H1 (cell line): Measurements from ENCODE around the gene LOXHD1. TPM values are rescaled to one million over a fixed set of nuclear protein-coding genes. Genes with fewer than 3 reads are reported as not detected.

Experiments used
- CTCF ChIA-PET: fragments of 300-600 bp; sonication (Branson Sonifier 250); formaldehyde crosslinking; loops from one replicate; lab custom pipeline; 2021; ENCODE audit not compliant: partially characterized antibody; lab: Charles Lee
- POLR2A ChIA-PET: fragments of 300-600 bp; sonication (Branson Sonifier 250); formaldehyde crosslinking; loops from one replicate; lab custom pipeline; 2021; ENCODE audit warnings: inconsistent platforms; ENCODE audit not compliant: partially characterized antibody; lab: Charles Lee
- DNase-seq, 2 experiments: peaks; one replicate each; pipeline versions ENCODE4 v3.0.0 to v3.0.0-alpha.2; 2010 to 2022; ENCODE audit warnings: low spot score in 2 of 2, low read depth in 1 of 2, mixed read lengths in 1 of 2
- FAIRE-seq: peaks from 2 replicates; lab custom pipeline; 2011; peaks lifted over from hg19 to GRCh38; lab: Jason Lieb, UNC
- H2AFZ ChIP-seq: 2 replicates; pipeline ENCODE4 v1.8.1; 2012; ENCODE audit warnings: low read length, inconsistent platforms
- H2AK5ac ChIP-seq: 2 replicates; pipeline ENCODE4 v1.6.1; 2013; ENCODE audit warnings: low read depth, low read length
- H2BK120ac ChIP-seq: replicated peaks from 2 replicates; pipeline ENCODE3; 2013; ENCODE audit warnings: low read depth, low read length, inconsistent platforms
- H2BK12ac ChIP-seq: 2 replicates; pipeline ENCODE4 v1.6.1; 2013; ENCODE audit warnings: low read depth, low read length
- H2BK15ac ChIP-seq: 2 replicates; pipeline ENCODE4 v1.6.1; 2013; ENCODE audit warnings: low read length
- H2BK20ac ChIP-seq: 2 replicates; pipeline ENCODE4 v1.6.1; 2013; ENCODE audit warnings: low read length
- H2BK5ac ChIP-seq: 2 replicates; pipeline ENCODE4 v1.6.1; 2013; ENCODE audit warnings: low read depth, low read length
- H3K14ac ChIP-seq: 2 replicates; pipeline ENCODE4 v1.6.1; 2013; ENCODE audit warnings: inconsistent platforms; ENCODE audit not compliant: insufficient read length
- H3K18ac ChIP-seq: 2 replicates; pipeline ENCODE4 v1.6.1; 2013; ENCODE audit warnings: low read length; ENCODE audit errors: extremely low read depth
- H3K23ac ChIP-seq: 2 replicates; pipeline ENCODE4 v1.6.1; 2013; ENCODE audit warnings: inconsistent platforms; ENCODE audit not compliant: insufficient read length
- H3K23me2 ChIP-seq: 2 replicates; pipeline ENCODE4 v1.6.1; 2013; ENCODE audit warnings: low read depth, low read length
- H3K27ac ChIP-seq: 2 replicates; pipeline ENCODE4 v1.6.1; 2011; ENCODE audit warnings: low read depth, low read length, inconsistent platforms
- H3K27me3 ChIP-seq, 4 experiments: replicated peaks in 1 of 4; 1 replicate in 1 of 4; 2 replicates in 3 of 4; pipeline versions ENCODE4 v1.6.1 to v1.8.1; 2011 to 2013; ENCODE audit warnings: low read length in 3 of 4, mild to moderate bottlenecking in 3 of 4, inconsistent platforms in 2 of 4, mixed read lengths in 2 of 4, moderate library complexity in 1 of 4; ENCODE audit not compliant: control insufficient read depth in 3 of 4, insufficient read depth in 3 of 4; ENCODE audit errors: extremely low read depth in 1 of 4
- H3K36me3 ChIP-seq, 4 experiments: 2 replicates each; pipeline versions ENCODE4 v1.6.1 to v1.8.1; 2011 to 2013; ENCODE audit warnings: mild to moderate bottlenecking in 4 of 4, low read length in 3 of 4, moderate library complexity in 2 of 4, control low read depth in 1 of 4, inconsistent platforms in 1 of 4; ENCODE audit not compliant: insufficient read depth in 4 of 4, control insufficient read depth in 2 of 4
- H3K4ac ChIP-seq: replicated peaks from 2 replicates; pipeline ENCODE3; 2013; ENCODE audit warnings: low read length, low read depth, mixed read lengths, inconsistent platforms; ENCODE audit not compliant: insufficient read length
- H3K4me1 ChIP-seq, 4 experiments: replicated peaks in 1 of 4; 1 replicate in 1 of 4; 2 replicates in 3 of 4; pipeline versions ENCODE4 v1.6.1 to v1.8.1; 2011 to 2013; ENCODE audit warnings: low read length in 3 of 4, inconsistent platforms in 2 of 4, mixed read lengths in 1 of 4; ENCODE audit not compliant: insufficient read depth in 4 of 4, control insufficient read depth in 3 of 4
- H3K4me2 ChIP-seq, 2 experiments: 2 replicates each; pipeline versions ENCODE4 v1.6.1 to v1.8.1; 2011 to 2013; ENCODE audit warnings: low read depth in 2 of 2, low read length in 2 of 2, control low read depth in 1 of 2, inconsistent platforms in 1 of 2, mild to moderate bottlenecking in 1 of 2; ENCODE audit not compliant: insufficient read depth in 1 of 2
- H3K4me3 ChIP-seq, 4 experiments: fragments of 200-600, 300-600 bp in 1 of 4; sonication (generic), shearing (Covaris generic), sonication (Bioruptor Twin) in 1 of 4; 2 replicates each; pipeline versions ENCODE4 v1.5.1 to v1.8.1; 2011 to 2016; ENCODE audit warnings: low read length in 4 of 4, low read depth in 3 of 4, control low read depth in 2 of 4, inconsistent platforms in 2 of 4, mild to moderate bottlenecking in 2 of 4, mixed read lengths in 1 of 4, moderate library complexity in 1 of 4; ENCODE audit not compliant: insufficient read depth in 2 of 4; ENCODE audit errors: extremely low read depth in 1 of 4
- H3K56ac ChIP-seq: replicated peaks from 2 replicates; pipeline ENCODE3; 2013; ENCODE audit warnings: low read depth, mild to moderate bottlenecking, mixed read lengths, low read length, inconsistent platforms; ENCODE audit not compliant: insufficient read length
- H3K79me1 ChIP-seq: 2 replicates; pipeline ENCODE4 v1.6.1; 2013; ENCODE audit warnings: low read depth, low read length, control low read depth
- H3K79me2 ChIP-seq, 2 experiments: 2 replicates each; pipeline versions ENCODE4 v1.6.1 to v1.8.1; 2012 to 2013; ENCODE audit warnings: low read length in 2 of 2, mild to moderate bottlenecking in 2 of 2, inconsistent platforms in 1 of 2; ENCODE audit not compliant: insufficient read depth in 2 of 2, control insufficient read depth in 1 of 2
- H3K9ac ChIP-seq, 4 experiments: replicated peaks in 1 of 4; 1 replicate in 1 of 4; 2 replicates in 3 of 4; pipeline versions ENCODE4 v1.6.1 to v1.8.1; 2011 to 2013; ENCODE audit warnings: low read depth in 3 of 4, low read length in 3 of 4, control low read depth in 2 of 4, mild to moderate bottlenecking in 2 of 4, moderate library complexity in 2 of 4, inconsistent platforms in 1 of 4; ENCODE audit errors: extremely low read depth in 1 of 4
- H3K9me3 ChIP-seq, 2 experiments: 2 replicates each; pipeline versions ENCODE4 v1.6.1 to v1.8.1; 2012 to 2013; ENCODE audit warnings: mild to moderate bottlenecking in 2 of 2, moderate library complexity in 2 of 2, control low read depth in 1 of 2, inconsistent platforms in 1 of 2, low read depth in 1 of 2, low read length in 1 of 2, mixed read lengths in 1 of 2; ENCODE audit not compliant: insufficient read depth in 2 of 2
- H4K20me1 ChIP-seq, 2 experiments: replicated peaks in 1 of 2; 2 replicates each; pipeline versions ENCODE3 to v1.8.1; 2011 to 2013; ENCODE audit warnings: inconsistent platforms in 2 of 2, low read length in 2 of 2, mild to moderate bottlenecking in 1 of 2; ENCODE audit not compliant: insufficient read depth in 2 of 2, control insufficient read depth in 1 of 2
- H4K5ac ChIP-seq: 2 replicates; pipeline ENCODE4 v1.6.1; 2013; ENCODE audit warnings: low read length, low read depth, mixed read lengths, inconsistent platforms; ENCODE audit not compliant: insufficient read length
- H4K8ac ChIP-seq: 2 replicates; pipeline ENCODE4 v1.8.0; 2013; ENCODE audit warnings: mild to moderate bottlenecking, moderate library complexity, low read length, inconsistent platforms; ENCODE audit not compliant: insufficient read depth; ENCODE audit errors: extremely low read depth
- H4K91ac ChIP-seq: replicated peaks from 2 replicates; pipeline ENCODE3; 2013; ENCODE audit warnings: low read length, mixed read lengths, inconsistent platforms; ENCODE audit not compliant: insufficient read length
- GABPA ChIP-seq: IDR thresholded peaks from 2 replicates; pipeline ENCODE4 v1.6.1; 2011; ENCODE audit warnings: mild to moderate bottlenecking, low read length, moderate library complexity, borderline replicate concordance; ENCODE audit not compliant: insufficient read depth
- SUZ12 ChIP-seq: fragments of 200-600 bp; sonication (generic); IDR thresholded peaks from 2 replicates; pipeline ENCODE4 v1.6.1; 2012; ENCODE audit warnings: mild to moderate bottlenecking, inconsistent platforms, low read length, moderate library complexity, mixed read lengths
- polyA plus RNA-seq, 7 experiments: library from polyadenylated mRNA; depleted of rRNA in 3 of 7; stranded (reverse) in 5 of 7; unstranded in 2 of 7; fragments of >200 nt in 5 of 7; fragments of 200-250 nt in 2 of 7; gene quantifications; 1 replicate in 5 of 7; 2 replicates in 1 of 7; 4 replicates in 1 of 7; pipeline versions ENCODE4 v1.2.1 to v1.2.3, GENCODE V29; 2011 to 2013; ENCODE audit warnings: missing spikeins in 2 of 7, mixed read lengths in 2 of 7
- total RNA-seq: library from RNA; stranded (reverse); fragmentation: NEBNext Ultra II Directional; extraction: Animal tissue kit (Norgen Biotek cat#: 25700); gene quantifications from 2 replicates; pipeline ENCODE4 v1.2.1, GENCODE V29; 2021

LOXHD1 gene
- total and polyA plus RNA-seq, 2 of the 8 experiments (the other 6 are each of a cell fraction or from before 2014, with no cell fraction given) = 0.02 TPM; not detected in 1

DNA sequence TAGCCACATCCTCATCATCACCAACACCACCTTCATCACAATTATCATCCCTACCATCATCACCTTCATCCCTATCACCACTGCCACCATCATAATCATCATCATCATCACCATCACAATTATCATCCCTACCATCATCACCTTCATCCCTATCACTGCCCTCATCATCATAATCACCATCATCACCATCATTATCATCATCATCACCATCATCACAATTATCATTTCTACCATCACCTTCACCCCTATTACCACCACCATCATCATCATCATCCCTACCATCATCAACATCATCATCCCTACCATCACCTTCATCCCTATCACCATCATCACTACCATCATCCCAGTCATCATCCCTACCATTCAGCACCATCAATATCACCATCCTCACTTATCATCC, 140.5 kb downstream of the LOXHD1 start:
- Histone ChIP-seq H2BK12ac (no peak overlapping the region), H3K4me3 (no peak overlapping the region), H3K9ac (no peak overlapping the region), H3K56ac (peak overlapping the region; percentile 34), H3K4me2 (no peak overlapping the region), H3K23me2 (peaks cover 6% of the 10 kb centered on the region; the same call in 1 of the 2 replicates), H3K27ac (no peak overlapping the region), H2BK120ac (no peak overlapping the region), H2AK5ac (no peak overlapping the region), H3K18ac (no peak overlapping the region), H3K4ac (no peak overlapping the region), H2AFZ (no peak overlapping the region), H3K23ac (no peak overlapping the region), H2BK15ac (no peak overlapping the region), H3K36me3 (no peaks in the 10 kb centered on the region), H4K91ac (no peak overlapping the region), H3K79me1 (no peaks in the 10 kb centered on the region), H4K20me1 (peaks cover 0 to 2% of the 10 kb centered on the region in 2 experiments), H3K27me3 (no peaks in the 10 kb centered on the region; a peak in 2 of 7 replicates), H4K8ac (no peak overlapping the region), H3K79me2 (no peaks in the 10 kb centered on the region), H2BK5ac (no peak overlapping the region), H3K9me3 (no peaks in the 10 kb centered on the region), H4K5ac (no peak overlapping the region), H3K14ac (no peak overlapping the region), H2BK20ac (no peak overlapping the region), H3K4me1 (no peaks in the 10 kb centered on the region)
- FAIRE-seq (no peak), DNase-seq (no peak)
- ChIA-PET CTCF (interaction anchor here (1.1 to 6.3 kb wide), 20 partner anchors 10 to 235 kb away, joined by 3 to 41 read pairs (median 6); partner anchors contain the start of gene LOXHD1), POLR2A (no interaction called here)
- TF ChIP-seq SUZ12 (no peak), GABPA (no peak)
- TF ChIP-seq, all 59 proteins: peak for 0
